ENCODE measurements around the gene PPP2CA. TPM values are rescaled to one million over a fixed set of nuclear protein-coding genes. Genes with fewer than 3 reads are reported as not detected.

The PPP2CA gene
- total and polyA plus RNA-seq, 2 of the 4 experiments (the other 2 are of a cell fraction), result 70.6 to 73.6 TPM

GRCh38 chr5:134250949-134251348 is 25.1 kb upstream of the PPP2CA start:
- no peak for DNase-seq

More at GRCh38 chr5:134250949-134251348, 25.1 kb upstream of the PPP2CA start:
- no peak overlapping the region for H2AK9ac ChIP-seq (replicated peaks; ENCODE audit: low read depth, low read length, poor library complexity)
- no peak overlapping the region for H2BK5ac ChIP-seq (ENCODE audit: low read depth, low read length, poor library complexity, severe bottlenecking)
- H2BK20ac ChIP-seq (ENCODE audit: low read depth, low read length), result 0 out of 2 replicates have a peak overlapping the region, but pooled peaks have one; percentile 5
- H3K36me3 ChIP-seq (ENCODE audit: control insufficient read depth, insufficient read depth, low read length), result no peaks in the 10 kb centered on the region
- no peak overlapping the region for H3K4me3 ChIP-seq (ENCODE audit: insufficient read depth, low read depth, low read length)
- no peaks in the 10 kb centered on the region for H3K27me3 ChIP-seq (ENCODE audit: control insufficient read depth, insufficient read depth, low read length)
- no peak for TF ChIP-seq CEBPB (IDR thresholded peaks at IDR 0.05; ENCODE audit: low read depth, low read length)
- TF ChIP-seq MAFK (IDR thresholded peaks at IDR 0.05; ENCODE audit: low read depth, low read length), result no peak
- no peak for TF ChIP-seq FOS (IDR thresholded peaks at IDR 0.05; ENCODE audit: low read depth, low read length)
- no peak for TF ChIP-seq BHLHE40 (IDR thresholded peaks at IDR 0.05; ENCODE audit: low read depth, low read length)
- no peak for TF ChIP-seq RAD21 (IDR thresholded peaks at IDR 0.05; ENCODE audit: low read length)
- no peak for TF ChIP-seq POLR2A (IDR thresholded peaks at IDR 0.05; ENCODE audit: low read depth, low read length)
- TF ChIP-seq RFX5 (IDR thresholded peaks at IDR 0.05; ENCODE audit: low read depth, low read length), result no peak
- TF ChIP-seq RCOR1 (IDR thresholded peaks at IDR 0.05; ENCODE audit: insufficient replicate concordance, low read length), result no peak
- no peak overlapping the region for H4K91ac ChIP-seq (ENCODE audit: insufficient read depth, low read depth, low read length)
- in situ Hi-C loops (cut with MboI; ENCODE audit: low sequenced_read_pairs) (no loop called here), intact Hi-C loops (cut with micrococcal nuclease) (no loop called here), dilution Hi-C loops (cut with HindIII; ENCODE audit: low sequenced_read_pairs, unreplicated experiment) (no loop called here)
- CTCF ChIA-PET, result no interaction called here
- H2AK5ac ChIP-seq (ENCODE audit: low read depth, low read length), result no peak overlapping the region
- peaks cover 25% of the 10 kb centered on the region for H3K9me1 ChIP-seq (ENCODE audit: insufficient read depth, low read length)
- no peak overlapping the region for H3K27ac ChIP-seq (ENCODE audit: insufficient read depth, low read length)
- no peak overlapping the region for H4K5ac ChIP-seq (ENCODE audit: low read depth, low read length)
- H3K4ac ChIP-seq (ENCODE audit: low read depth, low read length), result no peak overlapping the region
- H4K20me1 ChIP-seq (ENCODE audit: insufficient read depth, low read length), result peaks cover 4% of the 10 kb centered on the region; the same call in 1 of the 2 replicates
- H3K23ac ChIP-seq (ENCODE audit: low read depth, low read length), result no peak overlapping the region
- H2AFZ ChIP-seq (replicated peaks; ENCODE audit: low read length, poor library complexity), result no peak overlapping the region
- no TSS peak for BruUV-seq (replicated peaks)
- no peak overlapping the region for H4K8ac ChIP-seq (ENCODE audit: low read depth in 2 of 2, low read length in 2 of 2)
- no peaks in the 10 kb centered on the region for H3K9me3 ChIP-seq (ENCODE audit: control insufficient read depth, insufficient read depth, low read length)
- no peak overlapping the region for H3K18ac ChIP-seq (ENCODE audit: low read depth, low read length)
- H3K9ac ChIP-seq (ENCODE audit: low read depth, low read length), result no peak overlapping the region
- H3K14ac ChIP-seq (replicated peaks; ENCODE audit: low read depth, low read length), result no peak overlapping the region
- no peak overlapping the region for H2BK120ac ChIP-seq (ENCODE audit: low read depth, low read length)
- POLR2A ChIA-PET (ENCODE audit: unreplicated experiment), result no interaction called here
- peaks cover 0 to 29% of the 10 kb centered on the region in 2 experiments; a peak in 2 of 4 replicates for H3K79me1 ChIP-seq (ENCODE audit: low read depth in 1 of 2, low read length in 2 of 2)
- H3K56ac ChIP-seq (ENCODE audit: extremely low read depth, insufficient read depth, low read length), result no peak overlapping the region
- no peak for ATAC-seq (ENCODE audit: low read depth)
- peaks cover 17% of the 10 kb centered on the region for H3K4me1 ChIP-seq (ENCODE audit: control insufficient read depth, insufficient read depth, low read length)
- no peak overlapping the region for H2BK15ac ChIP-seq (ENCODE audit: low read depth, low read length)
- no CpG with 5 or more reads among the region's 3 CpGs for WGBS, 2 experiments (ENCODE audit: extremely low coverage in 2 of 2, insufficient read length in 1 of 2)
- no peak overlapping the region for H3K4me2 ChIP-seq (ENCODE audit: low read depth, low read length)

Data from IMR-90 (cell line).